ENCODE results near the gene COX5A. TPM values are rescaled to one million over a fixed set of nuclear protein-coding genes. Genes with fewer than 3 reads are reported as not detected.

COX5A gene
- total and polyA plus RNA-seq, 5 donors from 2014 or later = 91.8 to 512 (median 426) TPM

- peaks cover 15% of the 10 kb centered on the region for H3K27me3 ChIP-seq (ENCODE audit: control insufficient read depth, insufficient read depth, low read length)
- no peak overlapping the region for H3K4me3 ChIP-seq (ENCODE audit: low read depth, low read length)
- ATAC-seq (ENCODE audit: low read depth in 2 of 2) = no peak
- Mint-ChIP-seq H3K9me3 (peaks cover 0 to 4% (median 0%) of the 10 kb centered on the region in 7 donors), H3K4me1 (peaks cover 0 to 29% (median 7%) of the 10 kb centered on the region in 4 donors), H3K27me3 (peaks cover 51% of the 10 kb centered on the region), H3K36me3 (no peaks in the 10 kb centered on the region), H3K4me3 (peak overlapping the region in 2 of 4 donors; percentile 28 to 56), H3K27ac (no peak overlapping the region)
- H3K4me1 ChIP-seq (ENCODE audit: control insufficient read depth, insufficient read depth, low read length, poor library complexity, severe bottlenecking) = peaks cover 35% of the 10 kb centered on the region
- DNase-seq = no peak
- no peaks in the 10 kb centered on the region for H3K9me3 ChIP-seq (ENCODE audit: control insufficient read depth in 2 of 2, low read length in 2 of 2)
- no peak overlapping the region for H3K27ac ChIP-seq (ENCODE audit: insufficient read depth, low read length, poor library complexity, severe bottlenecking)
- H3K36me3 ChIP-seq (ENCODE audit: control insufficient read depth, insufficient read depth, low read length) = no peaks in the 10 kb centered on the region
Observed at GRCh38 chr15:74959586-74959939, 21.7 kb upstream of the COX5A start.

GRCh38 chr15:74958908-74959585 is 21.2 kb upstream of the COX5A start:
- H3K27ac ChIP-seq (ENCODE audit: insufficient read depth, low read length, poor library complexity, severe bottlenecking) = no peak overlapping the region
- Mint-ChIP-seq H3K4me3 (peak overlapping the region; percentile 36 to 87 (median 68)), H3K36me3 (no peaks in the 10 kb centered on the region), H3K27me3 (peaks cover 51% of the 10 kb centered on the region), H3K4me1 (peaks cover 0 to 29% (median 7%) of the 10 kb centered on the region in 4 donors), H3K9me3 (peaks cover 0 to 4% (median 0%) of the 10 kb centered on the region in 7 donors), H3K27ac (peak overlapping the region in 1 of 3 donors; percentile 59)
- peaks cover 35% of the 10 kb centered on the region for H3K4me1 ChIP-seq (ENCODE audit: control insufficient read depth, insufficient read depth, low read length, poor library complexity, severe bottlenecking)
- ATAC-seq (ENCODE audit: low read depth in 2 of 2) = no peak
- H3K9me3 ChIP-seq (ENCODE audit: control insufficient read depth in 2 of 2, low read length in 2 of 2) = no peaks in the 10 kb centered on the region
- DNase-seq = no peak
- H3K27me3 ChIP-seq (ENCODE audit: control insufficient read depth, insufficient read depth, low read length) = peaks cover 15% of the 10 kb centered on the region
- no peak overlapping the region for H3K4me3 ChIP-seq (ENCODE audit: low read depth, low read length)
- H3K36me3 ChIP-seq (ENCODE audit: control insufficient read depth, insufficient read depth, low read length) = no peaks in the 10 kb centered on the region

GRCh38 chr15:74958320-74958907 is 20.5 kb upstream of the COX5A start:
- H3K9me3 Mint-ChIP-seq = peaks cover 0 to 4% (median 0%) of the 10 kb centered on the region in 7 donors

DNA sequence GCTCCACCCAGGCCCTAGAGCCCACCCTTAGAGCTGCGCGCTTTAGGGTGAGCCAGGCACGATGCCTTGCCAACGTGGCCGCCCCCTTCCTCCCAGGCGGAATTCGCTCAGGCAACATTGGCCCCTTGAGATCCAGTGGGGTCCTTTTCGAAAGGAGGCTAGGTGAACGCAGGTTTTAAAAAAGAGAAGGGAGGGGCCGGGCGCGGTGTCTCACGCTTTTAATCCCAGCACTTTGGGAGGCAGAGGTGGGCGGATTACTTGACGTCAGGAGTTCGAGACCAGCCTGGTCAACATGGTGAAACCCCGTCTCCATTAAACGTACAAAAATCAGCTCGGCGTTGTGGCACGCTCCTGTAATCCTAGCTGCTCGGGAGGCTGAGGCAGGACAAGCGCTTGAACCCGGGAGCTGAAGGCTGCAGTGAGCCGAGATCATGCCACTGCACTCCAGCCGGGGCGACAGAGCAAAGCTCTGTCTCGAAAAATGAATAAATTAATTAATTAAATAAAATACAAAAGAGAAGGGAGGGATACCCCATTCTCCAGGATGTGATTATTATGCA is 19.7 kb upstream of the COX5A start:
- Histone ChIP-seq H3K9me3 (ENCODE audit: control insufficient read depth in 2 of 2, low read length in 2 of 2) (no peaks in the 10 kb centered on the region), H3K4me3 (ENCODE audit: low read depth, low read length) (no peak overlapping the region), H3K27ac (ENCODE audit: insufficient read depth, low read length, poor library complexity, severe bottlenecking) (no peak overlapping the region), H3K4me1 (ENCODE audit: control insufficient read depth, insufficient read depth, low read length, poor library complexity, severe bottlenecking) (peaks cover 35% of the 10 kb centered on the region), H3K36me3 (ENCODE audit: control insufficient read depth, insufficient read depth, low read length) (no peaks in the 10 kb centered on the region), H3K27me3 (ENCODE audit: control insufficient read depth, insufficient read depth, low read length) (peaks cover 14% of the 10 kb centered on the region)
- peaks cover 0 to 29% (median 7%) of the 10 kb centered on the region in 4 donors for H3K4me1 Mint-ChIP-seq
- H3K4me3 Mint-ChIP-seq = peak overlapping the region; percentile 16 to 81 (median 76)
- no peaks in the 10 kb centered on the region for H3K36me3 Mint-ChIP-seq
- peaks cover 51% of the 10 kb centered on the region for H3K27me3 Mint-ChIP-seq
- ATAC-seq (ENCODE audit: low read depth in 2 of 2) (no peak), DNase-seq (no peak)
- peaks cover 0 to 4% (median 0%) of the 10 kb centered on the region in 7 donors for H3K9me3 Mint-ChIP-seq
- no peak overlapping the region for H3K27ac Mint-ChIP-seq

More at GRCh38 chr15:74958320-74958907, 20.5 kb upstream of the COX5A start:
- ATAC-seq (ENCODE audit: low read depth in 2 of 2) (no peak), DNase-seq (no peak)
- Mint-ChIP-seq H3K27me3 (peaks cover 51% of the 10 kb centered on the region), H3K4me3 (peak overlapping the region; percentile 37 to 81 (median 50)), H3K27ac (peak overlapping the region in 2 of 3 donors; percentile 9 to 59), H3K4me1 (peaks cover 0 to 29% (median 7%) of the 10 kb centered on the region in 4 donors), H3K36me3 (no peaks in the 10 kb centered on the region)
- no peak overlapping the region for H3K27ac ChIP-seq (ENCODE audit: insufficient read depth, low read length, poor library complexity, severe bottlenecking)
- H3K36me3 ChIP-seq (ENCODE audit: control insufficient read depth, insufficient read depth, low read length) = no peaks in the 10 kb centered on the region
- peaks cover 15% of the 10 kb centered on the region for H3K27me3 ChIP-seq (ENCODE audit: control insufficient read depth, insufficient read depth, low read length)
- H3K4me1 ChIP-seq (ENCODE audit: control insufficient read depth, insufficient read depth, low read length, poor library complexity, severe bottlenecking) = peaks cover 35% of the 10 kb centered on the region
- no peaks in the 10 kb centered on the region for H3K9me3 ChIP-seq (ENCODE audit: control insufficient read depth in 2 of 2, low read length in 2 of 2)
- no peak overlapping the region for H3K4me3 ChIP-seq (ENCODE audit: low read depth, low read length)

DNA sequence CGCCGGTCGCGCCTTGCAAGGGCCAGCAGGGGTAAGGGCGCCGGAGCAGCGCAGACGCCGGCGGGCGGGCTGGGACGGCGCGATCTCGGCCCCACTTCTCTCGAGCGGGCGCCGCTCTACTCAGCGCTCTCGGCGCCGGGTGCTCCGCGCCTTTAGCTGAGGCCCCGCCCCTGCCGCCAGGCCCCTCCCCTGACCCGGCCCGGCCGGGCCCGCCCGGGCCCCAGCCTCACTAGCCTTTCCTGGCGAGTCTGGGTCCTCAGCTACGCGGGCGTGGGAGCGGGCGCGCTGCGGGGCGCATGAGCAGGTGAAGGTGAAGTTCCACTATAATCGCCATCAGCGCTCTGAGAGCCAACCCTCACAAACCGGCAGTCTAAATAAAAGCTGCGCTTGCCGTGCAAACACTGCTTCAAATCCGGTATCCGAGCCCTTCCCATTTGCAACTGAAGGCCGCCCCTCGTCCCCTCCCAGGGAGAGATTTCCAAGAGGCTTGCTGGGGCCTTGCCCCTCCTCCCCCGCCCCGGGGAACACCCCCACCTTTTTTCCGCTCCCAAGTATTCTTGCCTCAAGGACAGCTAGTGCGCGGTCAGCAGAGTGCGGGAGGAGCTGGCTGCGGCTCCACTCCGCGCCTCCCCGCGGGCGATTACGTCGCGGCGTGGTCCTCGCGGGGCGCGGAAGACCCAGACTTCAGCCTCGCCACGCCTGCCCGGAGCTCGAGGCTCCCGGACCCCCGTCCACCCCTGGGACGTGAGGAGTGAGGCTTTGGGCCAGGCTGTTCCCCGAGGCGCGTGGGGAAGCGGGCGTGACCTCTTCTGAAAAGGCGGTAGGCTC is 19.0 kb upstream of the COX5A start, which contains the start of gene RPP25:
Gene RPP25, minus strand, starts transcription at position 125 of the 828 bp plus-strand sequence. CDS start 189 bp downstream, outside the sequence.
- Mint-ChIP-seq H3K27ac (peak within 1 kb of the TSS in 1 of 3 donors; percentile 26), H3K4me1 (peaks cover 0 to 29% (median 7%) of the 10 kb centered on the region in 4 donors), H3K9me3 (peaks cover 0 to 4% (median 0%) of the 10 kb centered on the region in 7 donors), H3K4me3 (peak within 1 kb of the TSS; percentile 79 to 86 (median 82)), H3K27me3 (peaks cover 51% of the 10 kb centered on the region), H3K36me3 (no peaks in the 10 kb centered on the region)
- ATAC-seq (ENCODE audit: low read depth in 2 of 2) = peak; percentile 79 to 82
- Histone ChIP-seq H3K9me3 (ENCODE audit: control insufficient read depth in 2 of 2, low read length in 2 of 2) (no peaks in the 10 kb centered on the region), H3K4me3 (ENCODE audit: low read depth, low read length) (peak within 1 kb of the TSS; percentile 35), H3K27me3 (ENCODE audit: control insufficient read depth, insufficient read depth, low read length) (peaks cover 12% of the 10 kb centered on the region), H3K36me3 (ENCODE audit: control insufficient read depth, insufficient read depth, low read length) (no peaks in the 10 kb centered on the region), H3K27ac (ENCODE audit: insufficient read depth, low read length, poor library complexity, severe bottlenecking) (no peak within 1 kb of the TSS), H3K4me1 (ENCODE audit: control insufficient read depth, insufficient read depth, low read length, poor library complexity, severe bottlenecking) (peaks cover 35% of the 10 kb centered on the region)
- DNase-seq = peak; percentile 47 to 74 (median 53)

DNA sequence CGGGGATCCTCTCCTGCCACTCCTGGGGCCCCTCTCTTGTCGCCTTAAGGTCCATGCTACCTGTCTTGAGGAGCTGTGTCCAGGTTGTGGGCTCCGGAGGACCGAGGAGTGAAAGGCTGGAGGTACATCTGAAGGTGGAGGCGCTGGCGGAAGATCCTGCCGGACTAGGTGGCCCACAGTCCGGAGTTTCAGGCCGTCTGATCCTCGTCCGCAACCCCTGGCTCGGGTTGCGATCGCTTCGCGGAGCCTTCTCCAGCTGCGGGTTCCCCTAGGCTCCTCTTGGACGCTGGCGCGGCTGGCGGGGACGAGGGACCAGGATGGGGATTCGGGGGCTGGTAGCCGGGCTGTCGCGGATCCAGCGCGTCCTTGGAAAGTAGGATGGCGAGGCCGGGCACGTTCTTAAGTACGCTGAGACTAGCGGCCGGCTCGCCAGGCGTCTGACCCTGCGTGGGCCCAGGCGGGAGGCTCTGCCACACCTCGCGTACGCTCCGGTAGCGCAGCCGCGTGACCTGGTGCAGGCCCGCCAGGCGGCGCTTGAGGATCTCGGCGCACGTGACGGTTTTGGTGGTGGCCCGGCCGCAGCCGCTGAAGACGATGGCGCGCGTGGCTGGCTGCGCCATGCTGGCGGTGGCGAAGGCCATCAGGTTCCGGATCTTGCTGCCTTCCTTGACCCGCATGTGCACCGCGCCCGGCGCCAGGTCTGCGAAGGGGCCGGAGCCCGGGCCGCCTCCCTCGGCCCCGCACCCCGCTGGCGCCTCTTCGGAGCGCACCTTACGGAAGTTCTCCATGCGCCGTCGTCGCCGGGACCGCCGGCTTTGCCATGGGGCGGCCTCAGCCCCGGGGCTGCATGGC is 18.1 kb upstream of the COX5A start:
- H3K4me1 ChIP-seq (ENCODE audit: control insufficient read depth, insufficient read depth, low read length, poor library complexity, severe bottlenecking) = peaks cover 35% of the 10 kb centered on the region
- H3K4me3 ChIP-seq (ENCODE audit: low read depth, low read length) = no peak overlapping the region
- Mint-ChIP-seq H3K4me3 (peak overlapping the region in 3 of 4 donors; percentile 26 to 44 (median 28)), H3K4me1 (peaks cover 0 to 29% (median 7%) of the 10 kb centered on the region in 4 donors), H3K9me3 (peaks cover 0 to 4% (median 0%) of the 10 kb centered on the region in 7 donors), H3K27ac (no peak overlapping the region), H3K27me3 (peaks cover 42% of the 10 kb centered on the region), H3K36me3 (no peaks in the 10 kb centered on the region)
- H3K27me3 ChIP-seq (ENCODE audit: control insufficient read depth, insufficient read depth, low read length) = peaks cover 12% of the 10 kb centered on the region
- ATAC-seq (ENCODE audit: low read depth in 2 of 2) (peak; percentile 63 to 66), DNase-seq (peak; percentile 26 to 87 (median 55))
- no peaks in the 10 kb centered on the region for H3K9me3 ChIP-seq (ENCODE audit: control insufficient read depth in 2 of 2, low read length in 2 of 2)
- no peaks in the 10 kb centered on the region for H3K36me3 ChIP-seq (ENCODE audit: control insufficient read depth, insufficient read depth, low read length)
- H3K27ac ChIP-seq (ENCODE audit: insufficient read depth, low read length, poor library complexity, severe bottlenecking) = no peak overlapping the region

Data from CD4-positive, CD25-positive, alpha-beta regulatory T cell (primary cell).